BJ (cell line): ENCODE results near the gene SYT17. TPM values are rescaled to one million over a fixed set of nuclear protein-coding genes. Genes with fewer than 3 reads are reported as not detected.

Experiments used
- CTCF ChIA-PET: fragments of 350-600 bp; formaldehyde crosslinking; extraction: SDS; loops from one replicate; lab custom pipeline; 2021; ENCODE audit warnings: antibody characterized with exemption, inconsistent platforms; lab: Yijun Ruan, JAX
- POLR2A ChIA-PET: fragments of 300-600 bp; sonication (Branson Sonifier 250); formaldehyde crosslinking; extraction: SDS; loops from one replicate; lab custom pipeline; 2021; ENCODE audit warnings: antibody characterized with exemption; lab: Charles Lee
- DNase-seq: peaks from one replicate; pipeline ENCODE4 v3.0.0-alpha.2; 2011; ENCODE audit warnings: low read depth
- H3K27me3 ChIP-seq: 2 replicates; pipeline ENCODE4 v1.6.0; 2011; ENCODE audit warnings: low read length; ENCODE audit not compliant: control insufficient read depth, insufficient read depth
- H3K36me3 ChIP-seq: 2 replicates; pipeline ENCODE4 v1.5.1; 2011; ENCODE audit warnings: low read length; ENCODE audit not compliant: control insufficient read depth, insufficient read depth
- H3K4me3 ChIP-seq: 2 replicates; pipeline ENCODE4 v1.5.1; 2011; ENCODE audit warnings: low read depth, mild to moderate bottlenecking, control low read depth, low read length
- polyA plus RNA-seq: library from polyadenylated mRNA; depleted of rRNA; stranded (reverse); fragments of >200 nt; gene quantifications from 2 replicates; pipeline ENCODE4 v1.2.3, GENCODE V29; 2011
- TF ChIP-seq, protein P1 (sequence below): IDR thresholded peaks from 2 replicates; pipeline ENCODE4 v1.5.1; 2011; ENCODE audit warnings: low read depth, mild to moderate bottlenecking, control low read depth, inconsistent platforms, low read length, moderate library complexity; ENCODE audit not compliant: insufficient read depth

SYT17 gene
- polyA plus RNA-seq, 1 experiment: not detected

DNA sequence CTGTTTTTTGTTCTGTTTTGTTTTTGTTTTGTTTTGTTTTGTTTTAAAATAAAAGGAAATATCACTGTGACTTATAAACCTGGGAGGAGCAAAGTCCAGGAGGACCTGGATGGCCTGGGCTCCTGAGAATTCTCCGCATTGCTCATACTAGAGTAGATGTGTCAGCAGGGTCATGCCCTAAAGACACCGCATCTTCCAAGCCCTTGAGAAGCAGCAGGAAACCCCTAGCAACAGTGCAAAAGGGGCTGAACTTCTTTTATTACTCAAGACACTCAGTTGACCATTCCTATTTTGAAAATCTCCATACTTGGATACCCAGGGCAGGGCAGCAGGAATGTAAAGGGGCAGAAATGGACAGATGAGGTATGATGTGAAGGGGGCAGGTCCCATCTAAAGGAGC lies 51.8 kb downstream of the SYT17 start:
- H3K36me3 ChIP-seq: no peaks in the 10 kb centered on the region
- POLR2A ChIA-PET: no interaction called here
- no peaks in the 10 kb centered on the region for H3K27me3 ChIP-seq
- DNase-seq: no peak
- no peak overlapping the region for H3K4me3 ChIP-seq
- TF ChIP-seq, protein P1, sequence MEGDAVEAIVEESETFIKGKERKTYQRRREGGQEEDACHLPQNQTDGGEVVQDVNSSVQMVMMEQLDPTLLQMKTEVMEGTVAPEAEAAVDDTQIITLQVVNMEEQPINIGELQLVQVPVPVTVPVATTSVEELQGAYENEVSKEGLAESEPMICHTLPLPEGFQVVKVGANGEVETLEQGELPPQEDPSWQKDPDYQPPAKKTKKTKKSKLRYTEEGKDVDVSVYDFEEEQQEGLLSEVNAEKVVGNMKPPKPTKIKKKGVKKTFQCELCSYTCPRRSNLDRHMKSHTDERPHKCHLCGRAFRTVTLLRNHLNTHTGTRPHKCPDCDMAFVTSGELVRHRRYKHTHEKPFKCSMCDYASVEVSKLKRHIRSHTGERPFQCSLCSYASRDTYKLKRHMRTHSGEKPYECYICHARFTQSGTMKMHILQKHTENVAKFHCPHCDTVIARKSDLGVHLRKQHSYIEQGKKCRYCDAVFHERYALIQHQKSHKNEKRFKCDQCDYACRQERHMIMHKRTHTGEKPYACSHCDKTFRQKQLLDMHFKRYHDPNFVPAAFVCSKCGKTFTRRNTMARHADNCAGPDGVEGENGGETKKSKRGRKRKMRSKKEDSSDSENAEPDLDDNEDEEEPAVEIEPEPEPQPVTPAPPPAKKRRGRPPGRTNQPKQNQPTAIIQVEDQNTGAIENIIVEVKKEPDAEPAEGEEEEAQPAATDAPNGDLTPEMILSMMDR: no peak
- CTCF ChIA-PET: no interaction called here

DNA sequence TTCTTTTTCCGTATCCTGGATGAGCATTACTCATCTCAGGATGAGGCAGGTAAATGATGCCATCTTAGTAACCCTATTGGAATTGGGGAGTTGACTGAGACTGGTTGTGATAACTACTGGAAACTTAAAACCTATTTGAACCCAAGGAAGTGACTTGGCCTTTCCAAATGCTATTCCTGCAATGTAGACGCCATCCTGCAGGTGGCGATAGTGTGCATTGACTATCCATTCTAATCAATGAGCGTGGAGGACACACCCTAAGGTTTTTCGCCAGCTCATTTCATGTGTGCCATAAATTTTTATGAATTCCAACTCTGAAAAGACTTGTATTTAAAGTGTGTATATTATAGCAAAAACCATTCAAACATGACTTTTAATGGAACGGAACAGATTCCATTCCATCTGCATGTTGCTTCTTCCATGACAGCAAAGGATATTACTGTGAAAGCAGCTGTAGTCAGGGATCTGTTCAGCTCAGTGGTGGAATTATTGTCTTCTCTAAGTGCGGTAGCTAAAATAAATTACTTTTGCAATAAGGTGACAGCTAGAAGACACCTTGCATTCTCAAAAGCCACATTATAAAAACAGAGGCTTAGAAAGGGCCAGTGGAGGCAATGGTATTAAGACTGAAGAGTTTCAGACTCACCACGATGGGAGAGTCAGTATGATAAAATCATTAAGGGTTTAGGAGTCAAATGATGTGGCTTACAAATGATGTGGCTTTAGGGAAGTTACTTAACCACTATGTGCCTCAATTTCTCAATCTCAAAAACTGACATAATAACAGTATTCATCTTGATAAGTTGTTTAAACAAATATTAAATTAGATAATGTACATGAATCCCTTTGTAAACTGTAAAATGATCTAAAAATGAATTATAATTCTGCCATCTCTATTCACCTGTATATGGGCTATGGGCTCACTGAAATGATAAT lies 55.5 kb downstream of the SYT17 start:
- Histone ChIP-seq H3K4me3 (no peak overlapping the region), H3K36me3 (no peaks in the 10 kb centered on the region), H3K27me3 (no peaks in the 10 kb centered on the region)
- TF ChIP-seq, protein P1: peak; percentile 57
- ChIA-PET CTCF (no interaction called here), POLR2A (no interaction called here)
- DNase-seq: no peak

DNA sequence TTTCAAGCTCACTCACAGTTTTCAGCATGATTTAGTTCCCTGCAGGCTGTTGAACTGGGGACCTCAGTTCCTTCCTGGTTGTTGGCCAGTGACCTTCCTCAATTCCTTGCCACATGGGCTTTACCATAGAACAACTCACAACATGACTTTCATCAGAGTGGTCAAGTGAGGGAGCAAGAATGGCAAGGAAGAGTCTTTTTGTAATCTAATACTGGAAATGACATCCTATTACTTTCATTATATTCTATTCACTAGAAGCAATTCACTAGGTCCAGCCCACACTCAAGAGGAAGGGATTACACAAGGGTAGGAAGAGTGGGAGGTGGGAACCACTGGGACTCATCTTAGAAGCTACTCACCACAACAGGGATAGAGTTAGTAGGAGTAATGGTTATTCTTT lies 57.6 kb downstream of the SYT17 start:
- CTCF ChIA-PET: no interaction called here
- no peak for DNase-seq
- TF ChIP-seq, protein P1: no peak
- no peaks in the 10 kb centered on the region for H3K36me3 ChIP-seq
- no peak overlapping the region for H3K4me3 ChIP-seq
- POLR2A ChIA-PET: no interaction called here
- no peaks in the 10 kb centered on the region for H3K27me3 ChIP-seq

DNA sequence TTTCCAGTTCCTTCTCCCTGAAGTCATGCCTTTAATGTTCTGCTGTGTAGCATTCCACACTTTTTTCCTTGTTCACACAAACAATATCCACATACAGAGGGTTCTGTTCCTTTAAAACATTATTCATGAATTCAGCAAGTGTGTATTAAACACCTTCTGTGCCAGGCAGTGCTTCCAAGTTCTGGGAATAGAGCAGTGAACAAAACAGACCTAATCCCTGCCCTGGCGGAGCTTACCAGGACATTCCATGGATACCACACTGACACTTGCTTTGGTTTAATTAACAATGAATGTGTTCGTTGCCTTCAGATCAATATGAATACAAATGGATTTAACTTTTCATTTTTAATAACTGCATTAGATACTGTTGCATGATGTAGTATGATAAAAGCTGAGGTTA lies 59.6 kb downstream of the SYT17 start:
- TF ChIP-seq, protein P1: no peak
- Histone ChIP-seq H3K36me3 (no peaks in the 10 kb centered on the region), H3K4me3 (no peak overlapping the region), H3K27me3 (no peaks in the 10 kb centered on the region)
- CTCF ChIA-PET: interaction anchor here (0.8 kb wide), 1 partner anchor 24 kb away, joined by 3 read pairs; no protein-coding TSS in a partner anchor
- no peak for DNase-seq
- POLR2A ChIA-PET: no interaction called here

DNA sequence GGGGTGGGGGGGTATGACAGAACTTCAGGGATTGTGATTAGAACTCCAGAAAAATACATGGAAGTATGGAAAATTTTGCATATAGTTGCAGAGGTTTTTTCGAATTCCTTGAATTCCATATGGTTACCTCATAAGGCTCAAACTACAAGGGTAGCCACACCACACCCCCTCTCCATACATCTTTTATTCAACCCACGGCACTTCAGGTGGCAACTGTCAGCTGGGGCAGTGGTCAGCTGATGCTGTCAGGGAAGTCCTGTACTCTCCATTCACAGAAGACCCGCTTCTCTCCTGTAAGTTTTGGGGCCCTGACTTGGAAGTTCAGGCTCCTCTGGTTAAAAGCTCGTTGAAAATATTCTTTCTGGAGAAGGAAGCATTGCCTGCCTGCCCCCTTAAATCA lies 60.0 kb downstream of the SYT17 start:
- Histone ChIP-seq H3K36me3 (no peaks in the 10 kb centered on the region), H3K27me3 (no peaks in the 10 kb centered on the region), H3K4me3 (no peak overlapping the region)
- ChIA-PET POLR2A (no interaction called here), CTCF (interaction anchor here (0.8 kb wide), 1 partner anchor 24 kb away, joined by 3 read pairs; no protein-coding TSS in a partner anchor)
- DNase-seq: no peak
- TF ChIP-seq, protein P1: no peak
